ENCODE data around the gene FADD. TPM values are rescaled to one million over a fixed set of nuclear protein-coding genes. Genes with fewer than 3 reads are reported as not detected.
"Not testable (repeated sequence)": the region's sequence is repeated elsewhere in the genome, so short reads cannot be mapped to it uniquely, and the experiment has no call there.

FADD gene
- polyA plus RNA-seq, 2 of the 4 experiments (the other 2 are of a cell fraction), result 30.2 to 59.1 TPM

DNA sequence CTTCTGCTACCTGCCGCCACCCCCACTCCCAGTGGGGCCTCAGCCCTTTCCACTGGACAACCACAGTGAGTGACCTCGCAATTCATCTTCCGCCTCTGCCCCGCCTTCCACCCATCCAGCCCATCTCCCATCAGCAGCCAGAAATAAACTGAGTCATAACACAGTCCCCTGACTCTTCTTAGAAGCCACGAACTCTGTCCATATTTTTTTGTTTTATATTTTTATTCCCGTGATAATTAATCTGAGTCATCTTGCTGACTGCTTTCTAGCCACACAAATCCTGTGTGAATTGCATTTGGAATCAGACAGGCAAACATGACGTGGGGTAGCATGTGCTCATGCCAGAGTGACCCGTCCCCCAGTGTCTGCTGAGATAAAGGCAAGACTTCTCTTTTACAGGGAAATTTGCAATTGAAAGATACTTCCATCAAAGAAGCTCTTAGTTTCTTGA is 7.0 kb downstream of the FADD start:
- FAIRE-seq, result no peak
- Histone ChIP-seq H3K27ac (no peak overlapping the region), H3K4me3 (no peak overlapping the region), H3K4me1 (peaks cover 22% of the 10 kb centered on the region), H3K9me3 (no peaks in the 10 kb centered on the region), H3K4me2 (no peak overlapping the region)
- TF ChIP-seq CHD4 (IDR thresholded peaks at IDR 0.05; ENCODE audit: borderline replicate concordance) (no peak), CBX8 (IDR thresholded peaks at IDR 0.05) (no peak), KDM5A (IDR thresholded peaks at IDR 0.05) (no peak), ZC3H11A (IDR thresholded peaks at IDR 0.05) (no peak), REST (IDR thresholded peaks at IDR 0.05) (no peak), EHF (CRISPR knock-in tag; IDR thresholded peaks at IDR 0.05) (no peak), HOXB13 (CRISPR knock-in tag; IDR thresholded peaks at IDR 0.05; ENCODE audit: low read depth) (no peak), TP53 (CRISPR knock-in tag; IDR thresholded peaks at IDR 0.05) (no peak), RAD21 (conservative IDR thresholded peaks at IDR 0.05 in 1 of 2, IDR thresholded peaks at IDR 0.05 in 1 of 2) (no peak), POLR2A (IDR thresholded peaks at IDR 0.05; ENCODE audit: low read length) (no peak), PHF8 (IDR thresholded peaks at IDR 0.05; ENCODE audit: borderline replicate concordance, low read depth) (no peak), HES2 (IDR thresholded peaks at IDR 0.05) (no peak)
- ATAC-seq, result no peak
- WGBS (ENCODE audit: missing lambda C conversion rate), result 81% methylated on average over 8 of the region's 8 CpGs
- DNase-seq (ENCODE audit: low read depth in 1 of 2, low spot score in 1 of 2), result no peak
- CTCF ChIA-PET, result interaction anchor here (0.5 to 16.0 kb wide), 5 partner anchors 14 to 1326 kb away, joined by 4 to 233 read pairs (median 4); no protein-coding TSS in a partner anchor
- POLR2A ChIA-PET, result no interaction called here

DNA sequence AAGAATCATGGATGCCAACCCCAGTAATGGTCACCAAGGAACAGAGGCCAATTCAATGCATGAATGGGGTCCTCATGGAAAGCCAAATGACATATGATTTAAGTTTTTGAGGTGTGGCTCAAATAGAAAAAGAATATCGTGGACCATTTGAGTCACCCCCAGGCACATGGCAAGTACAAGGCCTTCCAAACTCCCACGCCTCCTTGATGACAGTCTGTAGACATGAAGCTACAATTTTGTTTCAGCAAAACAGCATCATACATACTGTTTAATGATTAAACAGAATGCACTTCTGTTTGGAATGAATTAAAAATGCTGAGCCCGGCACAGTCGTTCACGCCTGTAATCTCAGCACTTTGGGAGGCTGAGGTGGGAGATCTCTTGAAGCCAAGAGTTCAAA is 7.4 kb downstream of the FADD start:
- ATAC-seq (no peak), DNase-seq (ENCODE audit: low read depth in 1 of 2, low spot score in 1 of 2) (no peak), FAIRE-seq (no peak)
- no peak for TF ChIP-seq RFX5 (IDR thresholded peaks at IDR 0.05)
- no peak for TF ChIP-seq BCL3 (IDR thresholded peaks at IDR 0.05)
- no peaks in the 10 kb centered on the region for H3K9me3 ChIP-seq
- 85% methylated on average over 5 of the region's 5 CpGs for WGBS (ENCODE audit: missing lambda C conversion rate)
- CTCF ChIA-PET, result interaction anchor here (0.5 to 16.0 kb wide), 5 partner anchors 14 to 1326 kb away, joined by 4 to 233 read pairs (median 4); no protein-coding TSS in a partner anchor
- POLR2A ChIA-PET, result no interaction called here
- H3K27ac ChIP-seq, result no peak overlapping the region
- no peak overlapping the region for H3K4me2 ChIP-seq
- H3K4me1 ChIP-seq, result peaks cover 18% of the 10 kb centered on the region; the same call in 2 of the 3 replicates
- no peak overlapping the region for H3K4me3 ChIP-seq

- H3K4me3 ChIP-seq, result no peak overlapping the region
- H3K27ac ChIP-seq, result peak overlapping the region in 1 of 2 experiments; percentile 42; a peak in 1 of 6 replicates
- peaks cover 16% of the 10 kb centered on the region; the same call in 2 of the 3 replicates for H3K4me1 ChIP-seq
- ATAC-seq (peak; percentile 30 to 41; a peak in 4 of 6 replicates), FAIRE-seq (no peak), DNase-seq (ENCODE audit: low read depth in 1 of 2, low spot score in 1 of 2) (no peak)
- no peak for TF ChIP-seq MAZ (IDR thresholded peaks at IDR 0.05; ENCODE audit: borderline replicate concordance, low read depth, low read length)
- TF ChIP-seq POLR2A (IDR thresholded peaks at IDR 0.05; ENCODE audit: low read length), result no peak
- TF ChIP-seq CBX2 (IDR thresholded peaks at IDR 0.05; ENCODE audit: borderline replicate concordance, low read depth), result no peak
- TF ChIP-seq NR3C1 (IDR thresholded peaks at IDR 0.05), result no peak
- no peaks in the 10 kb centered on the region for H3K9me3 ChIP-seq
- peak overlapping the region; percentile 59 for H3K4me2 ChIP-seq
- ChIA-PET POLR2A (no interaction called here), CTCF (interaction anchor here (0.7 to 1.1 kb wide), 4 partner anchors 13 to 387 kb away, joined by 3 read pairs; no protein-coding TSS in a partner anchor)
- 44% methylated on average over 10 of the region's 13 CpGs for WGBS (ENCODE audit: missing lambda C conversion rate)
These were observed 9.2 kb downstream of the FADD start for GRCh38 chr11:70212227-70212811.

DNA sequence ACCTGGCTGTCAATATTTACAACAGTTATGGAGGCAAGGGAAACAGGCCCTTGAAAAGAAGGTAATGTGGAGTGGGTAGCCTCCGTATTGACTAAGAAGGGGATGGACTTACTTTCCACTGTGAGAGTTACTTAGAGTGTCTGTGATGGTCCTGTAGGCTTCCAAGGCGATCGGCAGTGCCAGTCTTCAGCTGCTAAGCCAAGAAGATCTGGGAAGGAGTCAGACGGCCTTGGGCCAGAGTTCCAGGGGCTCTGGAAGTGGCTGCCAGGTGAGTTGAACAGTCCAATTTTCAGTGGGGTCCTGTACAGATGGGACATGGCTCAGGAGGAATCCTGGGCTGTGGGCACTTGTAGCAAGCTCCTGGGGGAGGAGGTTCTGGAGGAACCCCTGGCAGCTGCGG is 14.3 kb downstream of the FADD start:
- POLR2A ChIA-PET; ATAC-seq; H3K27ac ChIP-seq; CTCF ChIA-PET; DNase-seq (ENCODE audit: low read depth in 1 of 2, low spot score in 1 of 2); H3K4me2 ChIP-seq; H3K9me3 ChIP-seq; H3K4me1 ChIP-seq; FAIRE-seq; H3K4me3 ChIP-seq: not testable (repeated sequence)
- WGBS (ENCODE audit: missing lambda C conversion rate), result 81% methylated on average over 4 of the region's 5 CpGs

GRCh38 chr11:70218076-70218475 is 15.0 kb downstream of the FADD start:
- DNase-seq (ENCODE audit: low read depth in 1 of 2, low spot score in 1 of 2); ATAC-seq; H3K4me1 ChIP-seq; H3K4me3 ChIP-seq; H3K9me3 ChIP-seq; H3K4me2 ChIP-seq; CTCF ChIA-PET; FAIRE-seq; H3K27ac ChIP-seq; POLR2A ChIA-PET: not testable (repeated sequence)
- WGBS (ENCODE audit: missing lambda C conversion rate), result 83% methylated on average over 8 of the region's 8 CpGs

All from A549 (cell line).